HUES64 (cell line): ENCODE measurements around the gene HOXD9.

Experiments
- H3K27ac ChIP-seq: 2 replicates; pipeline ENCODE4 v1.7.0; 2013; ENCODE audit warnings: low read depth, low read length, inconsistent platforms
- H3K27me3 ChIP-seq: 2 replicates; pipeline ENCODE4 v1.6.1; 2013; ENCODE audit warnings: mild to moderate bottlenecking, low read length; ENCODE audit not compliant: insufficient read depth
- H3K36me3 ChIP-seq: 2 replicates; pipeline ENCODE4 v1.6.1; 2013; ENCODE audit warnings: mild to moderate bottlenecking, low read length; ENCODE audit not compliant: insufficient read depth
- H3K4me1 ChIP-seq: 2 replicates; pipeline ENCODE4 v1.6.1; 2013; ENCODE audit warnings: mild to moderate bottlenecking, low read length, moderate library complexity; ENCODE audit not compliant: insufficient read depth
- H3K4me3 ChIP-seq: 2 replicates; pipeline ENCODE4 v1.5.1; 2013; ENCODE audit warnings: mild to moderate bottlenecking, low read length, moderate library complexity
- H3K9ac ChIP-seq: 2 replicates; pipeline ENCODE4 v1.6.1; 2013; ENCODE audit warnings: mild to moderate bottlenecking, low read depth, low read length
- H3K9me3 ChIP-seq: 2 replicates; pipeline ENCODE4 v1.6.1; 2013; ENCODE audit warnings: low read depth, low read length; ENCODE audit not compliant: insufficient read depth
- WGBS: fragments of 150-250, 120-280 bp; methylation state at CpG from one replicate; pipeline ENCODE4 v1.1.7; 2013; ENCODE audit warnings: missing lambda C conversion rate; 5-methylcytosine and 5-hydroxymethylcytosine counted together

Gene HOXD9

GRCh38 chr2:176107731-176108181 is 14.8 kb upstream of the HOXD9 start:
- H3K36me3 ChIP-seq, result no peaks in the 10 kb centered on the region
- 2% methylated on average over 59 of the region's 59 CpGs for WGBS
- H3K9ac ChIP-seq, result no peak overlapping the region
- no peaks in the 10 kb centered on the region for H3K9me3 ChIP-seq
- H3K27ac ChIP-seq, result no peak overlapping the region
- peaks cover 7% of the 10 kb centered on the region; the same call in 1 of the 2 replicates for H3K4me1 ChIP-seq
- peaks cover 99% of the 10 kb centered on the region for H3K27me3 ChIP-seq
- no peak overlapping the region for H3K4me3 ChIP-seq

GRCh38 chr2:176109192-176109901 is 13.2 kb upstream of the HOXD9 start:
- Histone ChIP-seq H3K4me3 (no peak overlapping the region), H3K9me3 (no peaks in the 10 kb centered on the region), H3K9ac (no peak overlapping the region), H3K27ac (no peak overlapping the region), H3K4me1 (peaks cover 6% of the 10 kb centered on the region; the same call in 1 of the 2 replicates), H3K27me3 (peaks cover 99% of the 10 kb centered on the region), H3K36me3 (no peaks in the 10 kb centered on the region)
- 7% methylated on average over 24 of the region's 26 CpGs for WGBS

GRCh38 chr2:176109946-176110345 is 12.6 kb upstream of the HOXD9 start:
- 27% methylated on average over 4 of the region's 4 CpGs for WGBS
- Histone ChIP-seq H3K4me3 (no peak overlapping the region), H3K27me3 (peaks cover 99% of the 10 kb centered on the region), H3K9ac (no peak overlapping the region), H3K9me3 (no peaks in the 10 kb centered on the region), H3K36me3 (no peaks in the 10 kb centered on the region), H3K4me1 (peaks cover 6% of the 10 kb centered on the region; the same call in 1 of the 2 replicates), H3K27ac (no peak overlapping the region)

GRCh38 chr2:176110415-176111308 is 11.9 kb upstream of the HOXD9 start:
- H3K27ac ChIP-seq, result no peak overlapping the region
- H3K4me3 ChIP-seq, result no peak overlapping the region
- H3K4me1 ChIP-seq, result peaks cover 6% of the 10 kb centered on the region; the same call in 1 of the 2 replicates
- H3K9ac ChIP-seq, result no peak overlapping the region
- WGBS, result 28% methylated on average over 7 of the region's 7 CpGs
- H3K27me3 ChIP-seq, result peaks cover 99% of the 10 kb centered on the region
- no peaks in the 10 kb centered on the region for H3K36me3 ChIP-seq
- no peaks in the 10 kb centered on the region for H3K9me3 ChIP-seq

- Histone ChIP-seq H3K4me3 (no peak overlapping the region), H3K36me3 (no peaks in the 10 kb centered on the region)
Measured at GRCh38 chr2:176111309-176111663, 11.2 kb upstream of the HOXD9 start.

GRCh38 chr2:176111846-176112374 is 10.6 kb upstream of the HOXD9 start:
- Histone ChIP-seq H3K36me3 (no peaks in the 10 kb centered on the region), H3K4me1 (peaks cover 6% of the 10 kb centered on the region; the same call in 1 of the 2 replicates), H3K9me3 (peaks cover 4% of the 10 kb centered on the region; the same call in 1 of the 2 replicates), H3K27me3 (peaks cover 99% of the 10 kb centered on the region), H3K4me3 (no peak overlapping the region), H3K9ac (no peak overlapping the region), H3K27ac (no peak overlapping the region)
- WGBS, result 5% methylated on average over 28 of the region's 29 CpGs

More at GRCh38 chr2:176111309-176111663, 11.2 kb upstream of the HOXD9 start:
- H3K9me3 ChIP-seq, result no peaks in the 10 kb centered on the region
- no peak overlapping the region for H3K9ac ChIP-seq
- 3% methylated on average over 16 of the region's 16 CpGs for whole genome bisulfite sequencing
- peaks cover 6% of the 10 kb centered on the region; the same call in 1 of the 2 replicates for H3K4me1 ChIP-seq
- peaks cover 99% of the 10 kb centered on the region for H3K27me3 ChIP-seq
- no peak overlapping the region for H3K27ac ChIP-seq

GRCh38 chr2:176112375-176113302 is 9.9 kb upstream of the HOXD9 start:
- H3K9me3 ChIP-seq, result peaks cover 7% of the 10 kb centered on the region; the same call in 1 of the 2 replicates
- H3K36me3 ChIP-seq, result no peaks in the 10 kb centered on the region
- no peak overlapping the region for H3K9ac ChIP-seq
- H3K27me3 ChIP-seq, result peaks cover 100% of the 10 kb centered on the region
- H3K4me3 ChIP-seq, result no peak overlapping the region
- no peak overlapping the region for H3K27ac ChIP-seq
- H3K4me1 ChIP-seq, result peaks cover 4% of the 10 kb centered on the region; the same call in 1 of the 2 replicates
- WGBS, result 10% methylated on average over 38 of the region's 40 CpGs

- H3K27ac ChIP-seq, result no peak overlapping the region
- H3K4me3 ChIP-seq, result no peak overlapping the region
- peaks cover 4% of the 10 kb centered on the region; the same call in 1 of the 2 replicates for H3K4me1 ChIP-seq
- 7% methylated on average over 25 of the region's 26 CpGs for WGBS
- H3K27me3 ChIP-seq, result peaks cover 100% of the 10 kb centered on the region
- no peak overlapping the region for H3K9ac ChIP-seq
- H3K36me3 ChIP-seq, result no peaks in the 10 kb centered on the region
- H3K9me3 ChIP-seq, result peaks cover 7% of the 10 kb centered on the region; the same call in 1 of the 2 replicates
Measured at GRCh38 chr2:176114120-176114929, 8.2 kb upstream of the HOXD9 start.

- H3K27ac ChIP-seq, result no peak overlapping the region
- no peak overlapping the region for H3K4me3 ChIP-seq
Measured at GRCh38 chr2:176114930-176115625, 7.4 kb upstream of the HOXD9 start.

More at GRCh38 chr2:176114930-176115625, 7.4 kb upstream of the HOXD9 start:
- no peaks in the 10 kb centered on the region for H3K36me3 ChIP-seq
- H3K9me3 ChIP-seq, result peaks cover 7% of the 10 kb centered on the region; the same call in 1 of the 2 replicates
- WGBS, result 18% methylated on average over 13 of the region's 16 CpGs
- H3K9ac ChIP-seq, result no peak overlapping the region
- H3K4me1 ChIP-seq, result peaks cover 4% of the 10 kb centered on the region; the same call in 1 of the 2 replicates
- peaks cover 100% of the 10 kb centered on the region for H3K27me3 ChIP-seq
